ENCODE results near the gene C11orf97.
"Not testable (repeated sequence)": the region's sequence is repeated elsewhere in the genome, so short reads cannot be mapped to it uniquely, and the experiment has no call there.

Gene C11orf97

DNA sequence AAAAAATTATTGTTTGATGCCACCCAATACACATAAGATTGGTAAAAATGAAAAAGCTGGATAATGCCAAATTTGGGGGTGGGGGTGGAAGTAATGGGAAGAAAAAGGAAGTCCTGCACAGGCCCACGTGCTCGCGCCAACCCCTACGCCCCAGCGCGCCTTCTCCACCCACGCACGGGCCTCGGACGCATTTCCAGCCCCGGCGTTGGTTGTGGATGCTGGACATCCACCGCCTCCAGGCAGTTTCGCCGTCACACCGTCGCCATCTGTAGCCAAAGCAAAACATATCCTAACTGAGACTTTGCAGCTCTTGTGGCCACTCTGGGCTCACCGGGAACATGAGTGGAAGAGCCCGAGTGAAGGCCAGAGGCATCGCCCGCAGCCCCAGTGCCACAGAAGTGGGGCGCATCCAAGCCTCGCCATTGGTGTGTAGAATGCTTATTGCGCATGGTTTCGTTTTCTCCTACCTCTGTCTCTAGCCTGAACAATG lies 55.0 kb downstream of the C11orf97 start, which contains the start of gene PIWIL4:
TSS of gene PIWIL4 (plus strand) at position 188 of the 490 bp plus-strand sequence. CDS start at position 339, 151 bp downstream.
- H3K4me3 ChIP-seq (ENCODE audit: low read depth, low read length), result no peak within 1 kb of the TSS
- no peak for DNase-seq (ENCODE audit: low read depth)
- TF ChIP-seq CTCF (conservative IDR thresholded peaks at IDR 0.05; ENCODE audit: low read depth, low read length), result no peak

DNA sequence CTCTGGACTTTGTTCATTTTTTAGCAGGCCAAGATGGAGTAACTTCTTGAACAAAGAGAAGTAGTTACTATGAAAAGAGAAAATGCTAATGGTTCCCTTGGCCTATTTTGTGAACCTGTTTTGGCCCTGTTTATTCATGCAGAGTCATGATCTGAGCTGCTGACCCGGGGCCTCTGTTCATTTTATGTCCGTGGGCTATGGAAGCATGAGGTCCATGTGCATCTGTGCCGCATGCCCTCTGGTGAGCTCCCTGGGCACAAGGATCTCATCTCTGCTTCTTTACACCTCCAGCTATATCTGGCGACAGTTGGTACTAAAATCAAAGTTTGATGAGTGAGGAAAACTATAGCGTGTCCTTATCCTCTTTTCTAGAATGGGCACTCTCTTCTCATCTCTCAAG lies 55.9 kb downstream of the C11orf97 start:
- H3K4me3 ChIP-seq (ENCODE audit: low read depth, low read length), result no peak overlapping the region
- no peak for DNase-seq (ENCODE audit: low read depth)

DNA sequence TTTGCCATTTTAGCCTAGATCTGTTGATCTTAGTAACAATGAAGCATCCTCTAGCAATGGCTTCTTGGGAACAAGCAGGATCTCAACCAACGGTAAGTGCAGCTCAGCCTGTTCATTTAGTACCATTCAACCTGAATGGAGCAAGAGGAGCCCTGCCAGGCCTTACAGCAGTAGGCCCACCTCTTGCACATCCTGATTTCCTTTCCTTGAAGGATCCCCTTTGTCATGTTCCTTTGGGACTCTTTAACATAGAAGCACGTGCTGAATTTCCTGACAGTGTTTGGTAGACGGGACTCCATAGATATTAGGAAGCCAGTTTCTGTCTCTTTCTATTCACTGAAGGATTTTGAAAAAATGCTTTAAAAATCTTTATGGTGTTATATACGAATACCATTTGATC lies 56.5 kb downstream of the C11orf97 start:
- TF ChIP-seq CTCF (conservative IDR thresholded peaks at IDR 0.05; ENCODE audit: low read depth, low read length), result no peak
- no peak for DNase-seq (ENCODE audit: low read depth)
- H3K4me3 ChIP-seq (ENCODE audit: low read depth, low read length), result no peak overlapping the region

More for the DNA sequence above, 55.9 kb downstream of the C11orf97 start:
- TF ChIP-seq CTCF (conservative IDR thresholded peaks at IDR 0.05; ENCODE audit: low read depth, low read length), result no peak

GRCh38 chr11:94572975-94573374 lies 60.7 kb downstream of the C11orf97 start:
- DNase-seq (ENCODE audit: low read depth); H3K4me3 ChIP-seq (ENCODE audit: low read depth, low read length): not testable (repeated sequence)

GRCh38 chr11:94574193-94574961 lies 62.1 kb downstream of the C11orf97 start:
- peak; percentile 92 for DNase-seq (ENCODE audit: low read depth)
- no peak for TF ChIP-seq CTCF (conservative IDR thresholded peaks at IDR 0.05; ENCODE audit: low read depth, low read length)
- H3K4me3 ChIP-seq (ENCODE audit: low read depth, low read length), result peak overlapping the region; percentile 25

GRCh38 chr11:94576306-94576705 lies 64.0 kb downstream of the C11orf97 start:
- TF ChIP-seq CTCF (conservative IDR thresholded peaks at IDR 0.05; ENCODE audit: low read depth, low read length), result no peak
- H3K4me3 ChIP-seq (ENCODE audit: low read depth, low read length), result no peak overlapping the region
- no peak for DNase-seq (ENCODE audit: low read depth)

- no peak for DNase-seq (ENCODE audit: low read depth)
- H3K4me3 ChIP-seq (ENCODE audit: low read depth, low read length), result no peak overlapping the region
- no peak for TF ChIP-seq CTCF (conservative IDR thresholded peaks at IDR 0.05; ENCODE audit: low read depth, low read length)
Observed at GRCh38 chr11:94577841-94578240, 65.6 kb downstream of the C11orf97 start.
